IPS-18c (cell line): ENCODE results near the gene CD82.
"Not testable (repeated sequence)": the region's sequence is repeated elsewhere in the genome, so short reads cannot be mapped to it uniquely, and the experiment has no call there.

Experiments
- H3K4me3 ChIP-seq: 2 replicates; pipeline ENCODE4 v1.7.0; 2013; ENCODE audit warnings: low read depth, mild to moderate bottlenecking, low read length, moderate library complexity; ENCODE audit not compliant: insufficient read depth
- H3K9me3 ChIP-seq: one replicate; pipeline ENCODE4 v1.6.1; 2013; ENCODE audit warnings: mild to moderate bottlenecking, low read length, moderate library complexity; ENCODE audit not compliant: control insufficient read depth, insufficient read depth

Gene CD82

DNA sequence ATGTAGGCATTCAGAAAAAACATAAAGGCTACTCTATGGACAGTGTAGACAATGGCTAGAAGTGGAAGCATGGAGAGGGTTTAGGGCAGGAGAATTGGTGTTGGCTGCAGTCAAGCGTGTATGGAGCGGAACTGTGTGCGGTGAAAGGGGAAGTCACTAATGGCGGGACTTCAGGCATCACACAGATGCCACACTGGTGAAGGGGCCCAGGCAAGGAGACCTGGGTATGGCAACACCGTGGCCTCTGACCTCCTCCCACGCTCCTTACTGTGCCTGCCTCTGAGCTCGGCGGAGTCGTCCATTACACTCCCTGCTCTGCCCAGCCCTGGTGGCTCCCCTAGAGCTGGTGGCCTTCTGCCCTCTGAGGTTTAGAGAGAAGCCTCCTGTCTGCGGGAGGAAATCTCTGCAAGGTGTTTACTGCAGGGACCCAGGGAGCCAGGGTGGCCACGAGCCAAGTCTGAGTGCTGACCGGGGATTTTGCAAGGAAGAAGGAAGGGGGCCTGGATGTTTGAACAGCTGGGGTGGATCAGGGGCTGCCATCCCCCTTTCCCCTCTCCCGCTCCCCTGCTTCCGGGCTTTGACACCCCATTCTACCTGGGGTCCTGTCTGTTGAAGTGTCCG lies 86.2 kb downstream of the CD82 start:
- Histone ChIP-seq H3K9me3 (no peaks in the 10 kb centered on the region), H3K4me3 (no peak overlapping the region)

DNA sequence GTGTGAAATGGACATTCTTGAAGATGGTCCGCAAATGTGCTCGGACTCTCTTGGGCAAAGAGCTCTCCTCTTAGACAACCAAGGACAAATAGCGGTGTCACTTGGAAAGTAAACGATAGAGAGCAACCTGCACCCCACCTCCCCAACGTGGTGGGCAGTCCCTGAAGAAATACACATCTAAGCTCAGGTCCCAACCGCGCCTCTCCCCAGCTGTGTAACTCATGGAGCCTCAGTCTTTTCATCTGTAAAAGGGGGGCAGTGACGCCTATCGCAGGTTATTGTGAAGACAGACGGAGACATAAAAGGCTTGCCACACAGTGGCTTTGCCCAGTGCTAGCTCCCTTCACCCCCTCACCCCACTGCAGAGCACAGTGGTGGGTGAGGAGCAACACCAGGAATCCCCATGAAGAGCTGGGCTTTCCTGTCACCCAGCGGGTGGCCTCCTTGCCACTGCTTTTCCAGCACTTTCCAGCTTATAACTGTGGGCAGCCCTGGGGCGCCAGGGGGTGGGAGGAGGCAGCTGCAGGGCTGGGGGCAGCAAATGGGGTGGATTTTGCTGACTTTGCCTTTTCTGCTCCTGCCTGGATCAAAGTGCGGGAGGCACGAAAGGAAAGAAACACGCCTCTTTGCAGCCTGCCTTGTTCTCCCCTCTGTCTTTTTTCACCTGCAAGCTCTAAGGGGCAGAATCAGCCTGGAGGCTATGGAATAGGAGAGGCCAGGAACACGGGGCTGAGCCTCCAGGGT lies 87.6 kb downstream of the CD82 start:
- no peaks in the 10 kb centered on the region for H3K9me3 ChIP-seq
- no peak overlapping the region for H3K4me3 ChIP-seq

DNA sequence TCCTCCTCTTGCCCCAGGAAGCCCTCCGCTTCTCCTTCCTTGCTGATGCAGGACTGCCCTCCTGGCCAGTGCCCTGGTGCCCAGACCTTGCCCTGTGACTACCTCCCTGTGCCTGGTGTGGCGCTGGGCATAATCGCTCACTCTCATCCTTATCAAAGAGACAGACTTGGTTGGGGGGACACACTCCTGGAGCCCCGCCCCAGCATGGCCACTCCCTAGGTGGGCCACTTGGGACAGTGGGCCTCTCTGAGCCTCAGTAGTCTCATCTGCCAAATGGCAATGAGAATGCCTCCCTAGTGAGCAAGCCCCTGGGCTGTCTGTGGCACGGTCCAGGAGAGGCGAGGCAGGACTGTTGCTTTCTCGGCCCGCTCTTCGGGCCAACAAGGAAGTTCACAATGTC lies 88.6 kb downstream of the CD82 start:
- H3K4me3 ChIP-seq = no peak overlapping the region
- no peaks in the 10 kb centered on the region for H3K9me3 ChIP-seq

GRCh38 chr11:44654596-44654995 lies 89.1 kb downstream of the CD82 start:
- Histone ChIP-seq H3K4me3 (no peak overlapping the region), H3K9me3 (no peaks in the 10 kb centered on the region)

GRCh38 chr11:44657836-44658505 lies 92.5 kb downstream of the CD82 start:
- H3K9me3 ChIP-seq = peaks cover 3% of the 10 kb centered on the region
- H3K4me3 ChIP-seq = no peak overlapping the region

- H3K9me3 ChIP-seq = peaks cover 3% of the 10 kb centered on the region
- H3K4me3 ChIP-seq = no peak overlapping the region
These were observed 93.0 kb downstream of the CD82 start for GRCh38 chr11:44658506-44658850.

GRCh38 chr11:44659641-44660040 lies 94.2 kb downstream of the CD82 start:
- Histone ChIP-seq H3K4me3 (no peak overlapping the region), H3K9me3 (peaks cover 3% of the 10 kb centered on the region)

GRCh38 chr11:44660535-44660934 lies 95.1 kb downstream of the CD82 start:
- not testable (repeated sequence) for H3K9me3 ChIP-seq, H3K4me3 ChIP-seq

- Histone ChIP-seq H3K4me3 (no peak overlapping the region), H3K9me3 (peaks cover 3% of the 10 kb centered on the region)
These were observed 95.9 kb downstream of the CD82 start for GRCh38 chr11:44661311-44661717.
